BJ (cell line): Measurements from ENCODE around the gene PASK. TPM values are rescaled to one million over a fixed set of nuclear protein-coding genes. Genes with fewer than 3 reads are reported as not detected.

Experiments used
- CTCF ChIA-PET: fragments of 350-600 bp; formaldehyde crosslinking; extraction: SDS; loops from one replicate; lab custom pipeline; 2021; ENCODE audit warnings: antibody characterized with exemption, inconsistent platforms; lab: Yijun Ruan, JAX
- POLR2A ChIA-PET: fragments of 300-600 bp; sonication (Branson Sonifier 250); formaldehyde crosslinking; extraction: SDS; loops from one replicate; lab custom pipeline; 2021; ENCODE audit warnings: antibody characterized with exemption; lab: Charles Lee
- DNase-seq: peaks from one replicate; pipeline ENCODE4 v3.0.0-alpha.2; 2011; ENCODE audit warnings: low read depth
- H3K27me3 ChIP-seq: 2 replicates; pipeline ENCODE4 v1.6.0; 2011; ENCODE audit warnings: low read length; ENCODE audit not compliant: control insufficient read depth, insufficient read depth
- H3K36me3 ChIP-seq: 2 replicates; pipeline ENCODE4 v1.5.1; 2011; ENCODE audit warnings: low read length; ENCODE audit not compliant: control insufficient read depth, insufficient read depth
- H3K4me3 ChIP-seq: 2 replicates; pipeline ENCODE4 v1.5.1; 2011; ENCODE audit warnings: low read depth, mild to moderate bottlenecking, control low read depth, low read length
- CTCF ChIP-seq: IDR thresholded peaks from 2 replicates; pipeline ENCODE4 v1.5.1; 2011; ENCODE audit warnings: low read depth, mild to moderate bottlenecking, control low read depth, inconsistent platforms, low read length, moderate library complexity; ENCODE audit not compliant: insufficient read depth
- polyA plus RNA-seq: library from polyadenylated mRNA; depleted of rRNA; stranded (reverse); fragments of >200 nt; gene quantifications from 2 replicates; pipeline ENCODE4 v1.2.3, GENCODE V29; 2011

PASK gene
- polyA plus RNA-seq, 1 experiment: 3.4 TPM

- CTCF ChIA-PET: interaction anchor here (0.7 to 0.9 kb wide), 2 partner anchors 14 kb away, joined by 3 read pairs; no protein-coding TSS in a partner anchor
- TF ChIP-seq CTCF: no peak
- Histone ChIP-seq H3K27me3 (no peaks in the 10 kb centered on the region), H3K4me3 (no peak overlapping the region), H3K36me3 (no peaks in the 10 kb centered on the region)
- no peak for DNase-seq
- POLR2A ChIA-PET: no interaction called here
These were observed 25.3 kb downstream of the PASK start for GRCh38 chr2:241123816-241124536.

GRCh38 chr2:241122376-241123002 lies 26.8 kb downstream of the PASK start:
- no peaks in the 10 kb centered on the region for H3K36me3 ChIP-seq
- DNase-seq: no peak

GRCh38 chr2:241121008-241121407 lies 28.3 kb downstream of the PASK start:
- no peak overlapping the region for H3K4me3 ChIP-seq
- no peaks in the 10 kb centered on the region for H3K27me3 ChIP-seq
- ChIA-PET CTCF (no interaction called here), POLR2A (no interaction called here)
- no peaks in the 10 kb centered on the region for H3K36me3 ChIP-seq
- DNase-seq: no peak
- TF ChIP-seq CTCF: no peak

More at GRCh38 chr2:241122376-241123002, 26.8 kb downstream of the PASK start:
- Histone ChIP-seq H3K4me3 (no peak overlapping the region), H3K27me3 (no peaks in the 10 kb centered on the region)
- CTCF ChIA-PET: no interaction called here
- TF ChIP-seq CTCF: no peak
- POLR2A ChIA-PET: no interaction called here

- no peak overlapping the region for H3K4me3 ChIP-seq
- POLR2A ChIA-PET: no interaction called here
- CTCF ChIA-PET: no interaction called here
These were observed 28.8 kb downstream of the PASK start for GRCh38 chr2:241120440-241120839.

More at GRCh38 chr2:241120440-241120839, 28.8 kb downstream of the PASK start:
- DNase-seq: no peak
- no peaks in the 10 kb centered on the region for H3K36me3 ChIP-seq
- H3K27me3 ChIP-seq: no peaks in the 10 kb centered on the region
- no peak for TF ChIP-seq CTCF
